OCI-LY7 (cell line): ENCODE measurements around the gene CTNNA2.

Source experiments
- EZH2phosphoT487 ChIP-seq: fragments of 200-600 bp; sonication (generic); IDR thresholded peaks from 2 replicates; pipeline ENCODE4 v1.6.1; 2018; ENCODE audit warnings: low read depth, borderline replicate concordance, mild to moderate bottlenecking, mixed run types, antibody characterized with exemption, low read length, moderate library complexity, mixed read lengths
- TF ChIP-seq, protein P1 (sequence below): fragments of 200-600 bp; sonication (generic); conservative IDR thresholded peaks from 2 replicates; pipeline ENCODE4 v1.5.1; 2014; ENCODE audit warnings: mild to moderate bottlenecking, antibody characterized with exemption, low read length, moderate library complexity, mixed read lengths

DNA sequence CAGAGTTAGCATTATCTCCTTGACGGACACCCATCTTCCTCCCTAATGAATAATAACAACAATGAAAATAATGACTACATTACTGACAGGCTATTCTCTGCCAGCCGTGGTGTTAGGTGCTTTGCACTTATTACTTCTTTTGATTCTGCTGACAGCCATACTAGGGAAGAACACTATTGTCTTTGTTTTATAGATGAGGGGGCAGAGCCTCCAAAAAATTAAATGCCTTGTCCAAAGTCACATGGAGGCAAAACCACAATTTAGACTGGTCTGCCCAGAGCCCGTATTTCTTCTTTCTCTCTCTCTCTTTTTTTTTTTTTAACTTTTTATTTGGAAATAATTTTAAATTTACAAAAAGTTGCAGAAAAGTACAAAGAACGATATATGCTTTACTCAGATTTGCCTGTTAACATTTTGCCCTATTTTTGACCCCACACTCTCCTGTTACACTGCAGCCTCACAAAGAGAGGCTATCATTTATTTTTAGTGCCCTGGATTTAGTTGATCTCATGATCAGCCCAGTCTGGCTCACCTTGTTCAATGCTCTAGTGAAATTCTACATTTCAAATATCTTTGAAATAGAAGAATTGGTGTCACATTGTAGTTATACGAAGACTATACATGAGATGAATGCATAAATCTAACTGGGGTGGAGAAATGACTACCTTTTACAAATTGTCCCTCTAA, 422.3 kb downstream of the CTNNA2 start:
- TF ChIP-seq, protein P1, sequence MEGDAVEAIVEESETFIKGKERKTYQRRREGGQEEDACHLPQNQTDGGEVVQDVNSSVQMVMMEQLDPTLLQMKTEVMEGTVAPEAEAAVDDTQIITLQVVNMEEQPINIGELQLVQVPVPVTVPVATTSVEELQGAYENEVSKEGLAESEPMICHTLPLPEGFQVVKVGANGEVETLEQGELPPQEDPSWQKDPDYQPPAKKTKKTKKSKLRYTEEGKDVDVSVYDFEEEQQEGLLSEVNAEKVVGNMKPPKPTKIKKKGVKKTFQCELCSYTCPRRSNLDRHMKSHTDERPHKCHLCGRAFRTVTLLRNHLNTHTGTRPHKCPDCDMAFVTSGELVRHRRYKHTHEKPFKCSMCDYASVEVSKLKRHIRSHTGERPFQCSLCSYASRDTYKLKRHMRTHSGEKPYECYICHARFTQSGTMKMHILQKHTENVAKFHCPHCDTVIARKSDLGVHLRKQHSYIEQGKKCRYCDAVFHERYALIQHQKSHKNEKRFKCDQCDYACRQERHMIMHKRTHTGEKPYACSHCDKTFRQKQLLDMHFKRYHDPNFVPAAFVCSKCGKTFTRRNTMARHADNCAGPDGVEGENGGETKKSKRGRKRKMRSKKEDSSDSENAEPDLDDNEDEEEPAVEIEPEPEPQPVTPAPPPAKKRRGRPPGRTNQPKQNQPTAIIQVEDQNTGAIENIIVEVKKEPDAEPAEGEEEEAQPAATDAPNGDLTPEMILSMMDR: no peak
- no peak for TF ChIP-seq EZH2phosphoT487
